IPS-11a (cell line): ENCODE results near the gene ART5.
"Not testable (repeated sequence)": the region's sequence is repeated elsewhere in the genome, so short reads cannot be mapped to it uniquely, and the experiment has no call there.

Experiments used
- H3K4me3 ChIP-seq: one replicate; pipeline ENCODE4 v1.5.1; 2013; ENCODE audit warnings: low read depth, low read length, control low read depth

The ART5 gene

DNA sequence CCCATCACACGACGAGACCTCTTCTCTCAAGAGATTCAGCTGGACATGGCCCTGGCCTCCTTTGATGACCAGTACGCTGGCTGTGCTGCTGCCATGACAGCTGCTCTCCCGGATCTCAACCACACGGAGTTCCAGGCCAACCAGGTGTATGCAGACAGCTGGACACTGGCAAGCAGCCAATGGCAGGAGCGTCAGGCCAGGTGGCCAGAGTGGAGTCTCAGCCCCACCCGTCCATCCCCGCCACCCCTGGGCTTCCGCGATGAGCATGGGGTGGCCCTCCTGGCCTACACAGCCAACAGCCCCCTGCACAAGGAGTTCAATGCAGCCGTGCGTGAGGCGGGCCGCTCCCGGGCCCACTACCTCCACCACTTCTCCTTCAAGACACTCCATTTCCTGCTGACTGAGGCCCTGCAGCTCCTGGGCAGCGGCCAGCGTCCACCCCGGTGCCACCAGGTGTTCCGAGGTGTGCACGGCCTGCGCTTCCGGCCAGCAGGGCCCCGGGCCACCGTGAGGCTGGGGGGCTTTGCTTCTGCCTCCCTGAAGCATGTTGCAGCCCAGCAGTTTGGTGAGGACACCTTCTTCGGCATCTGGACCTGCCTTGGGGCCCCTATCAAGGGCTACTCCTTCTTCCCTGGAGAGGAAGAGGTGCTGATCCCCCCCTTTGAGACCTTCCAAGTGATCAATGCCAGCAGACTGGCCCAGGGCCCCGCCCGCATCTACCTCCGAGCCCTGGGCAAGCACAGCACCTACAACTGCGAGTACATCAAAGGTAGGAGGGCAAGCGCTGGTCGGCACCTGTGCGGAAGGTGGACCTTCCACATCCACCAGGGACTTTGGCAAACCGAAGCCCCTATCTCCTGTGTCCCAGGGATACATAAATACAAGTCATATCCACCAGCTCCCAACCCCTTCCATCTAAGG lies 18.1 kb upstream of the ART5 start:
- no peak overlapping the region for H3K4me3 ChIP-seq

DNA sequence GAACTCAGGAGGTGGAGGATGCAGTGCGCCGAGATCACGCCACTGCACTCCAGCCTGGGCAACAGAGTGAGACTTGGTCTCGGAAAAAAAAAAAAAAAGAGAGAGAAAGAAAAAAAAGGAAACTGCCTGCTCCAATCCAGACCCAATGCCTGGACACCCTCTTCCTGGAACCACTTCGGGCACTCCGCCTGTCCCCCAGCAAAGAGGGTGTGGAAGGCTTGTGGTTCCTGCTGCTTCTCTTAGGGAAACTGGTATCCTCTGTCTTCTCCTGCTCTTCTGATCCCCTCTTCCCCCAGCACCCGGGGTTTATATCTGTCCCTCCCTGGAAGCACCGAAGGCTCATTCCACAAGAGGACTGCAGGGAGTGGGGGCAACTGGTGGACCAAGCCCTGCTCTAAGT lies 16.5 kb upstream of the ART5 start:
- no peak overlapping the region for H3K4me3 ChIP-seq

DNA sequence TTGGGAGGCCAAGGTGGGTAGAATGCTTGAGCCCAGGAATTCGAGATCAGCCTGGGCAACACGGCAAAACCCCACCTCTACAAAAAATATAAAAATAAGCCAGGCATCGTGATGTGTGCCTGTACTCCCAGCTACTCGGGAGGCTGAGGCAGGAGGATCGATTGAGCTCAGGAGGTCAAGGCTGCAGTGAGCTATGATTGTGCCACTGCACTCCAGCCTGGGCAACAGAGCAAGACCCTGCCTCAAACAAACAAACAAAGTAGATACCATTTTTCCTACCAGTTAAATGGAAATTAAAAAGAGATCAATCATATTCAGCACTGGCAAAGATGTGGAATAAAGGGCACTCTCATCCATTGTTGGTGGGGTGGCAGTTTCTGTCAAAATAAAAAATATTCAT lies 15.5 kb upstream of the ART5 start:
- not testable (repeated sequence) for H3K4me3 ChIP-seq

DNA sequence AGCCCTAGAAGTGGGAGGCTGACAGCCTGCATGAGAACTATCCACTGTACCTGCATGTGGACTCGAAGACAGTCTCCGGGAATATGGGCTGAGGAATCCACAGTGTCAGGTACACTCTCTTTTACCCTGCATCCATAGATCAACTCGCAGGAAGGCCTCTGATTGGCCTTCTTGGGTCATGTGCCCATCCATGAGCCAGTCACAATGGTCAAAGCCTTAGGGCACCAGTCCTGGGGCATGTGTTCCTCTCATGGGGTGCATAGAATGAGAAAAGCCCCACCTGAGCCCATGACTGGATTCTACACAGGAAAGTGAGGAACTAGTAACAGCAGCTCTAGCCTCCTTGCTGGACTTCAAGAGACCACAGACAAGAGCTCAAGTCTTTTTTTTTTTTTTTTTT lies 13.8 kb upstream of the ART5 start:
- H3K4me3 ChIP-seq, result no peak overlapping the region

DNA sequence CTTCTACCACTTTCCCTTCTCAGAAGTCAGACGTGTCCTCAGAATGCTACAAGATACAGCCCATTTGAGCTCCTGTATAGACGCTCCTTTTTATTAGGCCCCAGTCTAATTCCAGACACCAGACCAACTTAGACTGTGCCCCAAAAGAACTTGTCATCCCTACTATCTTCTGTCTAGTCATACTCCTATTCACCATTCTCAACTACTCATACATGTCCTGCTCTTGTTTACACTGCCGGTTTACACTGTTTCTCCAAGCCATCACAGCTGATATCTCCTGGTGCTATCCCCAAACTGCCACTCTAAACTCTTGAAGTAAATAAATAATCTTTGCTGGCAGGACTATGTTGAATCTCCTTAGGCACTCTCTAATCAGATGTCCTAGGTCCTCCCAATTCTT lies 10.7 kb upstream of the ART5 start:
- H3K4me3 ChIP-seq, result not testable (repeated sequence)

DNA sequence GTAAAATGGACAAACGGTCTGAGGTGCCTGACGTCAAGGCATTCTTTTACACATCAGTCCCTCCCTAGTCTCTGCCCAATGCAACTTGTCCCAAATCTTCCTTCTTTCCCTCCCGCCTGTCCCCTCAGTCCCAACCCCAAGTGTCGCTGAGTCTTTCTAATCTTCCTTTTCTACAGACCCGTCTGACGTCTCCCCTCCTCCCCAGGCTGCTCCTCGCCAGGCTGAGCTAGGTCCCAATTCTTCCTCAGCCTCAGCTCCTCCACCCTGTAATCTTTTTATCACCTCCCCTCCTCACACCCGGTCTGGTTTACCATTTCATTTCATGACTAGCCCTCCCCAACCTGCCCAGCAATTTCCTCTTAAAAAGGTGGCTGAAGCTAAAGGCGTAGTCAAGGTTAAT lies 7.6 kb upstream of the ART5 start:
- H3K4me3 ChIP-seq, result not testable (repeated sequence)

DNA sequence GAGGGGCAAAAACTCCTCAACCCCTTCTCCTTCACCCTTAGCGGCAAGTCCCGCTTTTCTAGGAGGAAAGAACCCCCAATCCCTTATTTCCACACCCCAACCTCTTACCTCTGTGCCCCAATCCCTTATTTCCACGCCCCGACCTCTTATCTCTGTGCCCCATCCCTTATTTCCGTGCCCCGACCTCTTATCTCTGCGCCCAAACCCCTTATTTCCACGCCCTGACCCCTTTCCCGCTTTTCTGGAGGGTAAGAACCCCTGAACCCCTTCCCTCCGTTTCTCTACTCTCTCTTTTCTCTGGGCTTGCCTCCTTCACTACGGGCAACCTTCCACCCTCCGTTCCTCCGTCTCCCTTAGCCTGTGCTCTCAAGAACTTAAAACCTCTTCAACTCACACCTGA lies 7.1 kb upstream of the ART5 start:
- H3K4me3 ChIP-seq, result not testable (repeated sequence)

DNA sequence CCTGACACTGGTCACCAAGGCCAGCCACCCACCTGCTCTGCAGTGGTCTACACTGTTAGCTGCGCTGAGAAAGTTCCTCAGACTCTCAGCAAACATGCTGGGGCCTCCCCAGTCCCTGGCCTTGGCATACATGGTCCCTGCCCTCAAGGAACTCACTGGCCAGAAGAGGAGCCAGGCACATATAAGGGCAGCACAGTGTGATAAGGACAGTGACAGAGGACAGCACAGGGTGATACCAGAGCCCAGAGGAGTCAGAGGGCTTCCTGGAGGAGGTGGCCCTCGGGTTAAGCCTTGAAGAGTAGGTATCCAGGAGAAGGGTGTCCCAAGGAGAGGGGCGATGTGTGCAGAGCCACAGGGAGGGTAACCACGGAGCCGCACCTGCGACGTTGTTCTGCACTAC lies 3.8 kb upstream of the ART5 start:
- H3K4me3 ChIP-seq, result no peak overlapping the region

DNA sequence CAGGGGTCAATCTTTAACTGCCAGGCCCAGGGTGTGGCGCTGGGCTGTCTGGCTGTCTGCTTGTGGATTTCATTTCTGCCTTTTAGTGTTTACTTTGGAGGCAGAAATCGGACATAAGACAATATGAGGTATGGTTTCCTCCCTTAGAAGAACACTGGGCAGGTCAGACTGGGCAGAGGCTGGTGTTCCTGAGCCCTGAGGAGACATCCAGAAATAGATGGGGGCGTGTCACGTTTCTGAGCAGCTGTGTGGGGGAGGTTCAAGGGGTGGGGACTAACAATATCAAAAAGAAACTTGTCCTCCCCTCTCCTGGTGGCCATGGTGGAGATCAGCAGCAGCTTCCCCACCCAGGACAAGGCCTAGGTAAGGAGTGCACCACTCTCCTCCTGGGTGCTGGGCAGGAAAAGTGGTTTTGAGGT lies 3.0 kb upstream of the ART5 start, which contains the start of gene ART1:
Gene ART1 (plus strand): TSS at position 312 of the 419 bp plus-strand sequence. CDS start 14,086 bp downstream, outside the sequence.
- H3K4me3 ChIP-seq, result no peak within 1 kb of the TSS

DNA sequence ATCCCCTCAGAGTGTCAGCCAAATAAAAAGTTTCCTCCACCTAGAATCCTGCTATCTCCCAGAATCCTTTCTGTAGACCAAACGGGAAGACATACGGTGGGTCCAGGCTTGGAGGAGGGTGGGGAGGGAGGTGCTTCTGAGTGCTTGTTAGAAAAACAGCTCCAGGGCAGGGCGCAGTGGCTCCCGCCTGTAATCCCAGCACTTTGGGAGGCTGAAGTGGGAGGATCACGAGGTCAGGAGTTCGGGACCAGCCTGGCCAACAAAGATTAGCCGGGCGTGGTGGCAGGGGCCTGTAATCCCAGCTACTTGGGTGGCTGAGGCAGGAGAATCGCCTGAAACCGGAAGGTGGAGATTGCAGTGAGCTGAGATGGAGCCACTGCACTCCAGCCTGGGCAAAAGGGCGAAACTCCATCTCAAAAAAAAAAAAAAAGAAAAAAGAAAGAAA lies 1.3 kb upstream of the ART5 start:
- H3K4me3 ChIP-seq, result peak overlapping the region; percentile 60

DNA sequence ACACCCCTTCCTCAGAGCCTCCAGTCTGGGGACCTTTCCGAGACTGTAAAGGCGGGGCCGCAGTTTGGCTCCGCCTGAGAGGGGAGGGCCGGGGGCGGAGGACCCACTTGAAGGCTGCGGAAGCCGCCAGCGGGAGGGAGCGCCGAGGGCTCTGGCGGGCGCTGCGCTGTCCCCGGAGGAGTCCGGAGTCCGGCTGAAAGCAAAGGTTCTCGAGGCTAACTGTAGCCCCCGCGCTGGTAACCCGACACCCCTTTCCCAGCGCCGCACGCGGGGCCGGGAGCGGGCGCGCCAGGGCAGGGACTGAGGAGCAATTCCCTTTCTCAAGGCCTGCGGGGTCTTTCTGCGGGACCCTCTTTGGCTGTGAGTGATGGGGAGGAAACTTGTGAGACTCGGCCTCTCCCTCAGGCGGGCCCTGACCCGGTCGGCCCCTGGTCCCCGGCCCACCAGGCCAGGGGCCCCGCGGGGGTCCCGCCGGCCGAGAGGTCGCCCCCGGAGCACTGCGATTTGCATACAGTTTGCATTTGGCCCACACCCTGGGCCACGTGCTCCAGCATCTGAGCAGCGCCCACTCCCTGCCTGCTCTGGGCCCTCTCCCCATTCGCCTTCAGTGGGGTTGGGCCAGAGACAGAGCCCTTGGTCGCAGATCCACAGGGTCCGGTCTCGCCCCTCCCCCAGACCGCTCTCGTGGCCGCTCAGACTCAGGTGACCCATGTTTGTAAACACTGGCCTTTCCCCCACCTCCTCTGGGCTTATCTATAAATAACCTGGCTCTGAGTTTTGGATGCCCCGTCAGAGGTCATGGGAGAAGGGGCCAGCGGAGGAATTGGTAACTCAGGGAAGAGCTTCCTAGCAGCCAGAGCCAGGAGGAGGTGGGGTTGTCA lies 519 bp upstream of the ART5 start:
- H3K4me3 ChIP-seq, result peak overlapping the region; percentile 60

DNA sequence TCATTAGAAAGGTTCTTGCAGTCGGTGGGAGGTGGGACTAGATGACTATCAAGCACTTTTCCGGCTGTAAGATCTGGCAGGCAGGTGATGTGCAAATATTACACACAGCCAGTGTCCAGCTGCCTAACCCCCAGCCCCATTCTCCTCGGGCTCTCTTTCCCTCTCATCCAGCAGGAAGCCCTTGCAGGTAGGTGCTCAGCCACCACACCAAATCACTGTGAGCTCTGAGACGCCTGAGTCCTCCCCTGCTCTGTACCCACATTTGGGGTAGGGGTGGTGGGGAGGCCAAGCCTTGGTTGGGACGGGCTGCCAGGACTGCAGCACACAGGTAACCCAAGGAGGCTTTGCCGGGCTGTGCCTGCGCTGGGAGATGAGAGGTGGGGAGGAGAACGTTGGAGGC lies 601 bp downstream of the ART5 start:
- H3K4me3 ChIP-seq, result peak overlapping the region; percentile 33

DNA sequence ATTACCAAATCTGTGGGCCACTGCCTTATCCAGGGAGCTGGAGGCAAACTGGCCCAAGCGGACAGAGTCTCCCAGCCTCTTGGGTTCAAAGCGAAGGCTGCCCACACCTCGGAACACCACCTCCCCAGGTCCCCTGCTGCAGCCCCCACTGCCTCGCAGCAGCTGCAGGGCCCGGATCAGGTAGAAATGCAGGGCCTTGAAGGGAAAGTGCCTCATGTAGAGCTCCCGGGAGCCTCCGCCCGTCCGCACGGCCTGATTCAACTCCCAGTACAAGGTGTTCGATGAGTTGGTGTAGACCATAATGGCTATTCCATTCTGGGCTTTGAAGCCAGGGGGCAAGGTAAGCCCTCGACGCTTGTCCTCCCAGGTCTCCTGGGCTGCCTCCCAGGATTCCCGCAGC lies 2.0 kb downstream of the ART5 start:
- no peak overlapping the region for H3K4me3 ChIP-seq

DNA sequence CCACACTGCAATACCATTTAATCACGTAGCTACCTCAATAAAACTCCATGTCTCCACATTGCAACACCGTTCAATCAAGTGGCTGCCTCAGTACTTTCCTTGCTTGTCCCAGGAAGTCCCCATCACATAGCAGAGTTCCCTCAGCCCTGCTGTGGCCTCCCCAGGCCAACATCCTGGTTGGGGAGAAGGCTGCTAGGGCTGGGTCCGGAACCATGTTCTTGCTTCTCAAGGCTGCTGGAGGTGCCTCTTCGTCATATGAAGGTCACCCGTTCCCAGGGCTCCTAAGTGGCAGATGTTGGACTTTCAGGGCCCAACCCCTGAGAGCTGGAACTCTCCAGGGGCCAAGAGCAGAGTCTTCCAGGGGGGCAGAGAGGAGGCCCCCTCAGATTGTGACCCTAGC lies 3.3 kb downstream of the ART5 start:
- H3K4me3 ChIP-seq, result no peak overlapping the region

DNA sequence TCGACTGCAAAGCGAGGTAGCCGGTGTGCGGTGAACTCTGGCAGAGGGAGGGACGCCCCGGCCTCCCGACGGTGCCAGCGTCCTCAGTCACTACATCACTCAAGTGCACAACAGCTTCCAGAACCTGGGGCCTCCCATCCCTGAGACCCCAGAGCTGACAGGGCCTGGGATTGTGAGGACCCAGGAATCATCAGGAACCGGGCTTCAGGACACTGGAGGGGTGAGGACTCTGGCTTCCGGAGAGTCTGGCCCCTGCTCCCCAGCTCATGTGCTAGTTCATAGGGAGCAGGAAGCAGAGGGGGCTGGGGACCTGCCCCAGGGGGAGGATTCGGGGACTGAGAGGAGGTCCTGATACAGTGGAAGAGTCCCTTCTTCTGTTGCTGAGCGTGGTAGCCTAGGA lies 4.6 kb downstream of the ART5 start:
- no peak overlapping the region for H3K4me3 ChIP-seq

DNA sequence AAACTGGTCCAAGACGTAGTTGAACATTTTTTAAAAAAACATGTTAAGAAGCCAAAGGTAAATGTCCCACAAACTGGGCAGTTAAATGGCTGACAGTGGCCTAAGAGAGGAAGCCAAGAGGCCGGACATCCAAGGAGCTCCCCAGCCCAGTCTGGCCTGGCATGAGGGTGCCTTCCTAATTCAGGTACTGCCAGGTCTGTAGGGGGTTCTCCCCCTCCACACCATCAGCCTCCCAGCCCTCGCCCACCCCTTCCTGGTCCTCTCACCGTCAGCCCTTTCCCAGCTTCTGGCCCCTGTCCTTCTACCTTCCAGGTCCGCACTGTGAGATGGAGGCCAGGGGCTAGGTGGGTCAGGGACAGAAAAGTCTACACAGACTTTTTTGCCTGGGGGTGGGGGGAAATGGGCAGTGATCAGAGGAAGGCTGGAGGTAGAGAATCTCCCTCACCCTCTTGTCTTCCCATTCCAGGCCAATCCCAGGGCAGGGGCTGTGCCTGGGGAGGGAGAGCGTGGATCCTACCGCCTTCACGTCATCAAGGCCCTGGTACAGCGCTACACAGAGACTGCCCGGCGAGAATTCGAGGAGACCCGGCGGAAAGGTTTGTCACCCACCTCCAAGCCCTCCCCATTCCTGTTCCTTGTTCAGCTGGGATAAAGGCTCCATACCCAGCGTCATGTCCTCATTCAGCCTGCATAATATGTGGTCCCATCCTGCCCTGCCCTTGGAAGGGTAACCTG lies 6.0 kb downstream of the ART5 start:
- H3K4me3 ChIP-seq, result no peak overlapping the region

DNA sequence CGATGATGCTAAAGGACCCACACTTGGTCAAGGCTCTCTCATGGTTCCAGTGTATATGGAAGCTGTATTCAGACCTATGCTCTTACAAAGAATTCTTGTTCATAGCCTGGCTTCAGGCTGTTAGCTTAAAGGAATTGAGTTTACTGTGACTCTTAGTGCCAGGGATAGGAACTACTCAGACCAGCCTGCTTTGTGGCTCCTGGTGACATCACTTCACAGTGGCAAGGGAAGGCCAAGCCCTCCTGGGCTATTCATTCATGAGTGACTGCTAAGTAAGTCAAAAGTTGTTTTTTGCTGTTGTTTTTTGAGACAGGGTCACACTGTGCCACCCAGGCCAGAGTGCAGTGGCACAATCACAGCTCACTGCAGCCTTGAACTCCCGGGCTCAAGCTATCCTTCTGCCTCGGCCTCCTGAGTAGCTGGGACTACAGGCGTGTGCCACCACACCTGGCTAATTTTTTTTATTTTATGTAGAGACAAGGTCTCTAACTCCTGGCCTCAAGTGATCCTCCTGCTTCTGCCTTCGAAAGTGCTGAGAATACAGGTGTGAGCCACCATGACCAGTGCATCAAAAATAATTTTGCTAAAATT lies 9.6 kb downstream of the ART5 start:
- H3K4me3 ChIP-seq, result no peak overlapping the region

DNA sequence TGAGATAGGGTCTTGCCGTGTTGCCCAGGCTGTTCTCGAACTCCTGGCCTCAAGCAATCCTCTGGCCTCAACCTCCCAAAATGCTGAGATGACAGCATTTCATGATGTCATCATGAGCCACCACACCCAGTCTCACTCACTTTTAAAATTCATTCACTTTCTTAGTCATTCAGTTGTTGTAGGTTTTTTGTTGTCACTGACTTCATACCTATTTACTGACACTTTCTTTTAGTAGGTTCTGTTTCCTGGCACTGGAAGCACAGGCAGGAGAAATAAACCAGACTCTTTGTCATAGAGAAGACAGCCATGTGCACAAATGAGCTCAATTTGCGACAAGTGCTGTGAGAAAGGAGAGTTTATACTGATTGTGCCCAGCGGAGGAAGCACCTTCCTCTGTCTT lies 10.5 kb downstream of the ART5 start:
- no peak overlapping the region for H3K4me3 ChIP-seq

DNA sequence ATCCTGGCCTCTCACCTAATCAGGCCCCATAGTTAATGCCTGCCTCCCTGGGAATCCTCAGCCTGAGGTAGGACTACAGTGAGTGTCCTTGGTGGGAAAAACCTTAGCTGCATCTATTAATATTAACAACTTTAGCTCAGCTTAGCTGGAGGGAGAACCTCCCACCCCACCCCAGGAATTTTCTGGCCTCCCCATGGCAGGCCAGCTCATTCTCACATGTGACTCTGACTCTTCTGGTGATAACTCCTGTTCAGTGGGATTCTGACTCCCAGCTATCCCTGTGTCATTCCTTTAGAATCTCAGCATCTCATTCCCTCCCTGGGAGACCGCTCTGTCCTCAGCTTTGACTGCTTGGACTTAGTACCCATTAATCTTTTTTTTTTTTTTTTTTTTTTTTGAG lies 14.5 kb downstream of the ART5 start:
- H3K4me3 ChIP-seq, result no peak overlapping the region

DNA sequence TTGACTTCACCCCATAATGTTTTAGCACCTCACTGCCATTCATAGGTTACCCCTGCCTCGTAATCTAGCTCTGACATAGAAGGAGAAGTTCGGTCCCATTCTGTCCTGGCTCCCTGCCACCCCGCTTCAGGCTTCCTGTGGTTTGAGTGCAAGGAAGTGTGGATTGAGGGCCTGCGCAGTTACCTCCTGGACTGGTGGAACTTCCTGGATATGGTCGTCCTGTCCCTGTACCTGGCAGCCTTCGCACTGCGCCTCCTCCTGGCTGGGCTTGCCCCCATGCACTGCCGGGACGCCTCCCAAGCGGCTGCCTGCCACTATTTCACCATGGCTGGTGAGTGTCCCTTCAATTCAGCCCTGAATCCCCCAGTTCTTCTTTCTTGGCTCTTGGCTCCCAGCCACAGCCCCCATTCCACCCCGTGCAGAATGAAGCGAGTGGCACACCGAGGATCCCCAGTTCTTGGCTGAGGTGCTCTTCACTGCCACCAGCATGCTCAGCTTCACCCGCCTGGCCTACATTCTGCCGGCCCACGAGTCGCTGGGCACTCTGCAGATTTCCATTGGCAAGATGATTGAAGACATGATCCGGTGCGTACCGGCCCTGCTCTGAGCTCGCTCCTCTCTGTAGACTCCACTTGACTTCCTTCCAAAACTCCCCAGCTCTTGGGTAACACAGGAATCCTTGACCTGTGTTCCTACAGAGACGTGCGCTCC lies 15.4 kb downstream of the ART5 start:
- no peak overlapping the region for H3K4me3 ChIP-seq
